ENCODE data around the gene PLIN1.

Gene PLIN1

DNA sequence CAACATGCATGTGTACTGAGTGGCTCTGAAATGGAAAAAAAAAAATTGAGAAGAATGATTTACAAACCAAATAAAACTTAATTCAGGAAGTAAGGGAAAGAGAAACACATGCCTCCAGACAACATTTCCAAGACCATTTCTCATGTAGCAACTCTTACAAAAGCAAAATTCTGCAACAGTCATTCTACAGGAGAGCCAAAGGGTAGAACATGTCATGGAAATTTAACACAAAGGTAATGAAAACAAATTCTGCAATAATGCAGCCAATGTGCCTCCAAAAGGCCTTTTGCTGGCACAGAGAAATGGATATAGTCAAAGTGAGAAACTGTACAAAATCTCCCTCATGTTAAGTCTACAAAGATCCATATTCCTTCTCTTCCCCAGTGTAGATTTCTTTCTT, 7.4 kb upstream of the PLIN1 start:
- FAIRE-seq: no peak

DNA sequence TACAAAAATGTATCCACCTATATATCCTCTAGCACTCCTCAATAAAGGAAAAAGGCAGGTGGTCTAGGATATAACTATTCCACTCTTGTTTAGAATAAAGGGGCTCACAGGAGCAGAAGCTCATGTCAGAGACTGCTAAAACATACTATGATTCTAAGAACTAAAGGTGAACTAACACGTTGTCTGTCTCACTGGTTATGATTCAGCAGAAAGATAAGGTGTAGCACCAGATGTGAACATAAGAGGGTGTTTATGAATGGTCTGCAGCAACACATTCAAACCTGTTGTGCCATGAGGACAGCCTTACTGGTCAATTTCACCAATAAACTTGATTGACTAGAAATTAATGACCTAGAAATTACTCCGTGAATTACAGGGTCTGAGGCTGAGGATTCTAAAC, 6.8 kb upstream of the PLIN1 start:
- TF ChIP-seq POLR2A (IDR thresholded peaks at IDR 0.05; ENCODE audit: low read depth, low read length): no peak
- TF ChIP-seq POLR2AphosphoS5 (IDR thresholded peaks at IDR 0.05; ENCODE audit: low read depth, low read length): no peak
- no peak for TF ChIP-seq TAF1 (IDR thresholded peaks at IDR 0.05; ENCODE audit: borderline replicate concordance, low read depth, low read length)
- FAIRE-seq (peak; percentile 57), DNase-seq (ENCODE audit: insufficient read length) (no peak)

More for the DNA sequence above, 7.4 kb upstream of the PLIN1 start:
- no peak for DNase-seq (ENCODE audit: insufficient read length)
- no peak for TF ChIP-seq POLR2AphosphoS5 (IDR thresholded peaks at IDR 0.05; ENCODE audit: low read depth, low read length)
- no peak for TF ChIP-seq TAF1 (IDR thresholded peaks at IDR 0.05; ENCODE audit: borderline replicate concordance, low read depth, low read length)
- no peak for TF ChIP-seq POLR2A (IDR thresholded peaks at IDR 0.05; ENCODE audit: low read depth, low read length)

DNA sequence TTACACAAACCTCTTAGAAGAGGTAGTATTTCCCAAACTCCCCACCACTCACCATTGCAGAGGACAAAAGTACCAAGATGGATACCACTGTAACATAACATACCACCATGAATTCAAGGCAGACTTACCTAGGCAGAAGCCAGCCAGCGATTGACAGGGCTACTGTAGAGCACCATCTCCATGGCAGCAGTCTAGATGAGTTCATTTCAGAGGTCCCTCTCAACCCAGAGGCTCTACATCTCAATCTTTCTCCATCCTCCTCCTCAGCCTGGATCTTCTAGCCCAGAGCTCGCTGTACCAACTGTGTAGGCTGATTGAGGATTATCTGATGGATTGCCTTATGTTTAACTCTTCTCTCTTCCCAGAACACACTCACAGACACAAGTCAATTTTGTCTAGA, 2.0 kb upstream of the PLIN1 start:
- DNase-seq (ENCODE audit: insufficient read length) (no peak), FAIRE-seq (no peak)
- TF ChIP-seq POLR2A (IDR thresholded peaks at IDR 0.05; ENCODE audit: low read depth, low read length): no peak
- no peak for TF ChIP-seq POLR2AphosphoS5 (IDR thresholded peaks at IDR 0.05; ENCODE audit: low read depth, low read length)
- no peak for TF ChIP-seq TAF1 (IDR thresholded peaks at IDR 0.05; ENCODE audit: borderline replicate concordance, low read depth, low read length)

DNA sequence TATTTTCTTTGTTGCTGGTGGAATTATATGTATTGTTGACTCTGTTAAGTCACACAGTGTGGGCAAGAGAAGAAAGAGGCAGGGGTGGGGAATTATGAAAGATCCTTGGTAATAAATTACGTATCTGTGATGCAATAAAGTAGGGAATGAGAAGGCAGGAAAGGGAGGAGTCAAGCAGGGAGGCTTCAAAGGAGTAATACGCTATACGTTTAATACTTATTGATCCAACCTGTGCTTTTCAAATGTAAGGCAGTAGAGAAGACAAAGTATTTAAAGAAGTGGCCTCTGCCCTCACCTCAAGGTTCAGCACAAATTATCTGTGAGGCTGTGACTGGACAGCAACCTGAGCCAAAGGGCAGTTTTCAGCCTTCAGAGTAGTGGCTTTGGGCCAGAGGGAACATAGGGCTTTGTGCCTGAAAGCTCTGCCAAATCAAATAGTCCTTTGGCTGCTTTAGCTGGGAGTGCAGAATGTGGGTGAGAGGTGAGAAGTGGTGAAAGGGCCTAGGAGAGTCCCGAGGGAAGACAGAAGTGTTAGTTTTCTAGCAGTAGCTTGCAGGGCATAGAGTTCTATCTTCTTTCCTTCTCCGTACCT, 1.2 kb upstream of the PLIN1 start:
- no peak for TF ChIP-seq TAF1 (IDR thresholded peaks at IDR 0.05; ENCODE audit: borderline replicate concordance, low read depth, low read length)
- TF ChIP-seq POLR2A (IDR thresholded peaks at IDR 0.05; ENCODE audit: low read depth, low read length): no peak
- DNase-seq (ENCODE audit: insufficient read length): no peak
- FAIRE-seq: no peak

DNA sequence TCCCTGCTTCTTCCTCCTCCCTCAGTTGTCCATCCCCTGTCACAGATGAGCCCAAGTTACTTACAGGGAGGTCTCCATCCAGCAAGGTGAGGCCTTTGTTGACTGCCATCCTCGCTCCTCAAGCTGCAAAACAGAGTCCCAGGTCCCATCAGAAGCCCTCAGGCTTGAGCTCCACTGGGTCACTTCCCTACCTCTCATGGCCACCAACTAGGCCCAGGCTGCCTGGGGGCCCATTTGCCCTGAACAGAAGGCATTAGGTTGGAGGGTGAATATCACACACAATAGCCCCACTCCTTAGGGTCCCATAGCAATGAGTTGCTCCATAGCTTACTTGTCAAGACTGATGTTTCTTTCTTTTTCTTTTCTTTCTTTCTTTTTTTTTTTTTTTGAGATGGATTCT, 1.8 kb downstream of the PLIN1 start:
- no peak for TF ChIP-seq POLR2A (IDR thresholded peaks at IDR 0.05; ENCODE audit: low read depth, low read length)
- no peak for TF ChIP-seq POLR2AphosphoS5 (IDR thresholded peaks at IDR 0.05; ENCODE audit: low read depth, low read length)
- TF ChIP-seq TAF1 (IDR thresholded peaks at IDR 0.05; ENCODE audit: borderline replicate concordance, low read depth, low read length): no peak
- FAIRE-seq: no peak
- DNase-seq (ENCODE audit: insufficient read length): no peak

DNA sequence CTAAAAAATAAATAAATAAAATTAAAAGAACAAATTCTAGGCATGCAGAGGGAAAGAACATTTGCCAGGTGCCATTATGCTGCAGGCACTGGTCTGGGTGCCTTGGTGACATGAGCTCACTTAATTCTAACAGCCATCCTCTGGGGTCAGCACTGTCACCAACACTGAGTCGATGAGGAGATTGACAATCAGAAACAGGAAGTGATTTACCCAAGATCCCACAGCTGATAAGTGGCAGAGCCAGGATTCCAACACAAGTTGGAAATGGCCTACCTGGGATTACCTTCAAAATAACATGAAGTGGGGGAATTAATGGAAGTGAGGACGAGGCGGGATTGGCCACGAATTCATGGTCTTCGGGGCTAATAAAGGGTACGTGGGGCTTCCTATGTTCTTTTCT, 3.6 kb downstream of the PLIN1 start:
- FAIRE-seq (no peak), DNase-seq (ENCODE audit: insufficient read length) (no peak)
- no peak for TF ChIP-seq TAF1 (IDR thresholded peaks at IDR 0.05; ENCODE audit: borderline replicate concordance, low read depth, low read length)
- no peak for TF ChIP-seq POLR2A (IDR thresholded peaks at IDR 0.05; ENCODE audit: low read depth, low read length)
- no peak for TF ChIP-seq POLR2AphosphoS5 (IDR thresholded peaks at IDR 0.05; ENCODE audit: low read depth, low read length)

DNA sequence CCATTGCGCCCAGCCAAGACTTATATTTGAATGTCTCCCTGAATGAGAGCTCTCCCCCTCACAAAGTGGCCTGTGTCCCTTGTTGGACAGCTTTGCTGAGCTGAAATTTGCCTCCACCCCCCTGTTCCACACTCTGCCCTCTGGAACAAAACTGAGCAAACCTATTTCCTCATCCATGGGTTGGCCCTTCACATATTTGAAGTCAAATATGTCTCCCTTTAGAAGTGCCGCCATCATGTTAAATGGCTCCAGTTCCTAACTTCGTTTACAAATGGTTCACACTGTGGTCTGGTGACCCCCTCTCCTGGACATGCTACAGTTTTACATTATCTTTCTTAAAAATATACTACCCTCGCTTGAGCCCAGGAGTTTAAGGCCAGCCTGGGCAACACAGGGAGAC, 4.6 kb downstream of the PLIN1 start:
- FAIRE-seq (no peak), DNase-seq (ENCODE audit: insufficient read length) (no peak)
- TF ChIP-seq TAF1 (IDR thresholded peaks at IDR 0.05; ENCODE audit: borderline replicate concordance, low read depth, low read length) (no peak), POLR2A (IDR thresholded peaks at IDR 0.05; ENCODE audit: low read depth, low read length) (no peak), POLR2AphosphoS5 (IDR thresholded peaks at IDR 0.05; ENCODE audit: low read depth, low read length) (no peak)

DNA sequence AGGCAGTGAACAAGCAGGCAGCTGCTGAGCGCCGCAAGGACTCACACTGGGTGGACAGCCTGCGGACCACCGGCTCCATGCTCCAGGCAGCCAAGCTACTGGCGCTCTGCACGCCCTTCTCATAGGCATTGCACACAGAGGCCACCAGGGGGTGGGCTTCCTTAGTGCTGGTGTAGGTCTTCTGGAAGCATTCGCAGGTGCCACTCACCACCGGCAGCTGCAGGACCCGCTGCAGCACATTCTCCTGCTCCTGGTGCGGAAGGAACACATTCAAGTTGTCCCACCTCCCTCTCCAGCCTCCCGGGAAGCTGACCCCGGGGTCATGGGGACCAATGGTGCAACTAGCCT, 6.0 kb downstream of the PLIN1 start:
- TF ChIP-seq POLR2A (IDR thresholded peaks at IDR 0.05; ENCODE audit: low read depth, low read length): no peak
- TF ChIP-seq POLR2AphosphoS5 (IDR thresholded peaks at IDR 0.05; ENCODE audit: low read depth, low read length): no peak
- peak; percentile 74 for FAIRE-seq
- no peak for DNase-seq (ENCODE audit: insufficient read length)

DNA sequence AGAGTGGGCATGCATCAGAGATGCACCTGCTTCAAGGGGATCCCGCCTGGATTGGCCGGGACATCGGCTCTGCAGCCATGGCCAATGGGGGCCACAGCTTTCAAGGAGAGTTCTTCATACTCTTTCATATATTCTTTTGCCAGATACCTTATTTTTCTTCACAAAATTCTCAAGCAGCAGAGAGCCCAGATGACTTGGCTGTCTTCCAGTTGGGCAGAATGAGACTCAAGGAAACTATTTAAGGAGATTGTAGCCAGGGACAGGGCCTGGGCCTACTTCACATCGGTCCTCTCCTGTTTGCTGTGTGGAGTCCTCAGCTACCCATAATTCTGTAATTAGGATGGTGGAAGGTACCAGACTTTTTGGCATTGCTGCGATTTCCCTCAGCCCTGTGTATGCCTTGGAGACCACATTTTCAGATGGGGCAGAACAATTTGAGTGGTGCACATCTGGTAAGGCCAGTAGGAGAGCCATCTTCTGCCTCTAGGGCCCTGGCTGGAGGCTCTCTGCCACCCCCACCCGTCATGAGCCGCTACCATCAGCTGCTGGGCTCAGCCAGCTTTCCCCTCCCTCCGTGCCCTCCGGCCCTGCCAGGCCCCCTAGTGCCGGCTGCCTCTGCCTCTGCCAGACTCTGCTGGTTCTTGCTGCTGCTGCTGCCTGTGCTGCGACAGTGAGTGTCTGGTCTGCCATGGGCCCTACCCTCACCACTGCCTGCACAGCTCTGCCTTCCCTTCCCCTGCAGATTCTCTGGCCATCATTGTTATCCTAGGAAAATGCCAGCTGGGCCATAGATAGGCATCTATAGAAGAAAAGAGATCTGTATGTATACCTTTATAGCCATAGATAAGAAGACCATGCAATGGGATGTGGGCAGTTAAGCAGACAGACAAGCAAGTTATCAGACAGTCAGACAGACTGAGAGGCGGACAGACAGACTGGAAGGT, 6.7 kb downstream of the PLIN1 start:
- DNase-seq (ENCODE audit: insufficient read length): no peak
- no peak for TF ChIP-seq POLR2A (IDR thresholded peaks at IDR 0.05; ENCODE audit: low read depth, low read length)
- no peak for TF ChIP-seq TAF1 (IDR thresholded peaks at IDR 0.05; ENCODE audit: borderline replicate concordance, low read depth, low read length)
- no peak for TF ChIP-seq POLR2AphosphoS5 (IDR thresholded peaks at IDR 0.05; ENCODE audit: low read depth, low read length)
- no peak for FAIRE-seq

DNA sequence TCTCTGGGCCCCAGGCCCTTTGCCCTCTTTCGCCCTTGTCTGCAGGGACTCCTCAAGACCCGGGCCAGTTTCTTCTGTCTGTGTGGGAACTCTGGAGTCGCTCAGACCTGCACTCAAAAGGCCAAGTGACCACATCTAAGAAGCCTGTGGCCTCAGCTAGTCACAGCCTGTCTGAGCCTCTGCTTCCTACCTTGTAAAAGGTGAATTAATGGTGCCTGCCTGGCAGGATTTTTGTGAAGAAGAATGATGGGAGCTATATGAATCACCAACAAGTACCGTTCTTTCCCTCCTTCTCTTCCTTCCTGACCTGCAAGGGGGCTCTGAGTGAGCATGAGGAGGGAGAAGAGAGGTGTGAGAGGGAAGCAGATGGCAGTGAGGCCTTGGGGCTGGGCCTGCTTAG, 7.5 kb downstream of the PLIN1 start:
- FAIRE-seq (no peak), DNase-seq (ENCODE audit: insufficient read length) (no peak)
- no peak for TF ChIP-seq POLR2A (IDR thresholded peaks at IDR 0.05; ENCODE audit: low read depth, low read length)
- no peak for TF ChIP-seq TAF1 (IDR thresholded peaks at IDR 0.05; ENCODE audit: borderline replicate concordance, low read depth, low read length)
- no peak for TF ChIP-seq POLR2AphosphoS5 (IDR thresholded peaks at IDR 0.05; ENCODE audit: low read depth, low read length)

DNA sequence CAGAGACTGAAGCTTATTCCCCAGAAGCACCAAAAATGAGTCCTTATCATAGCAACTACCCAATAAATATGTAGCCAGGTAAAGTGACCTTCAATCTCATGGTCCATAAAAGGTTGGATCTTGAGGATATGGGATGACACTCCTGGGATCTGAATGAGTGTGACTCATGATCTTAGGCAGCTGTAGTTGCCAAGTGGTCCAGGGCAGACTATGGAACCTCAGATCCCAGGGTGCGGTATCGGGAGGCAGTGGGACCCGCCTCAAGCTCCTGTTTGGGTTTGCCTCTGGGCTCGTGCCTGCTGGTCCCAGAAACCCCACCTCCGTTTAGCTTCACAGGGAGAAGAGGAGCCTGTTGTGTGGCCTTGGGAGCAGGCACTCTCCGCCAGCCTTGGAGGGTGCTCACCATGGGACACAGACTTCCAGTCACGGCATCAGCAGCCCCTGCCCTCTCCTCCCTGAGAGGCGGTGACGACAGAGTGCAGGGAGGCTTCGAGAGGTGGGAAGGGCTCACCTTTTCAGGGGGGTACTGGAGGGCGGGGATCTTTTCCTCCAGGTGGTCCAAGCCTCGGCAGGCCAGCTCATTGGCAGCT, 8.1 kb downstream of the PLIN1 start:
- FAIRE-seq: no peak
- no peak for DNase-seq (ENCODE audit: insufficient read length)
- no peak for TF ChIP-seq TAF1 (IDR thresholded peaks at IDR 0.05; ENCODE audit: borderline replicate concordance, low read depth, low read length)
- TF ChIP-seq POLR2A (IDR thresholded peaks at IDR 0.05; ENCODE audit: low read depth, low read length): no peak
- no peak for TF ChIP-seq POLR2AphosphoS5 (IDR thresholded peaks at IDR 0.05; ENCODE audit: low read depth, low read length)

DNA sequence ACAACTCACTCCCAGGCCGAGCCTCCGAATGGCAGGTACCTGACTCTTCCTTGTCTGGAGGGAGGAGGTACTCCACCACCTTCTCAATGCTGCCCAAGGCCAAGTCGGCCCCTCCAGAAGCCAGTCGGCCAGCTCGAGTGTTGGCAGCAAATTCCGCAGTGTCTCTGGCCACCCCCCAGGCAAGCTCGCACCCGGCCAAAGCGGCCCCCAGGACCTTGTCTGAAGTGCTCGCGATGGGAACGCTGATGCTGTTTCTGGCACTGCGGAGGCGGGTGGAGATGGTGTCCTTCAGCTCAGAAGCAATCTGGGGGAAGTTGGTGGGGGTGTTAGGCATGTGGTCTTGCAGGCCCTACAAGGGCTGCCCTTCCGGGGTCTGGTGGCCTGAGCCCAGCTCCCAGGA, 9.2 kb downstream of the PLIN1 start:
- no peak for TF ChIP-seq POLR2A (IDR thresholded peaks at IDR 0.05; ENCODE audit: low read depth, low read length)
- no peak for TF ChIP-seq POLR2AphosphoS5 (IDR thresholded peaks at IDR 0.05; ENCODE audit: low read depth, low read length)
- TF ChIP-seq TAF1 (IDR thresholded peaks at IDR 0.05; ENCODE audit: borderline replicate concordance, low read depth, low read length): no peak
- no peak for DNase-seq (ENCODE audit: insufficient read length)
- FAIRE-seq: no peak
